ENCODE results near the gene PTH2R.
"Not testable (repeated sequence)": the region's sequence is repeated elsewhere in the genome, so short reads cannot be mapped to it uniquely, and the experiment has no call there.

The PTH2R gene

GRCh38 chr2:208389940-208390339 is 16.7 kb upstream of the PTH2R start:
- no peak for DNase-seq (ENCODE audit: low read depth in 2 of 2)

- no peak for DNase-seq (ENCODE audit: low read depth in 2 of 2)
Measured at GRCh38 chr2:208392300-208392699, 14.3 kb upstream of the PTH2R start.

- DNase-seq (ENCODE audit: low read depth in 2 of 2): not testable (repeated sequence)
Measured at GRCh38 chr2:208396796-208397195, 9.8 kb upstream of the PTH2R start.

- DNase-seq (ENCODE audit: low read depth in 2 of 2): no peak
Measured at GRCh38 chr2:208399201-208399600, 7.4 kb upstream of the PTH2R start.

GRCh38 chr2:208407667-208408066 is 1.1 kb downstream of the PTH2R start:
- no peak for DNase-seq (ENCODE audit: low read depth in 2 of 2)

- no peak for DNase-seq (ENCODE audit: low read depth in 2 of 2)
Measured at GRCh38 chr2:208413931-208414330, 7.3 kb downstream of the PTH2R start.

- no peak for DNase-seq (ENCODE audit: low read depth in 2 of 2)
Measured at GRCh38 chr2:208415255-208415654, 8.7 kb downstream of the PTH2R start.

GRCh38 chr2:208415897-208416296 is 9.3 kb downstream of the PTH2R start:
- DNase-seq (ENCODE audit: low read depth in 2 of 2): no peak

GRCh38 chr2:208426412-208427045 is 19.9 kb downstream of the PTH2R start:
- no peak for DNase-seq (ENCODE audit: low read depth in 2 of 2)

GRCh38 chr2:208437755-208438154 is 31.2 kb downstream of the PTH2R start:
- no peak for DNase-seq (ENCODE audit: low read depth in 2 of 2)

- no peak for DNase-seq (ENCODE audit: low read depth in 2 of 2)
Measured at GRCh38 chr2:208440716-208441115, 34.1 kb downstream of the PTH2R start.

- DNase-seq (ENCODE audit: low read depth in 2 of 2): no peak
Measured at GRCh38 chr2:208441951-208442350, 35.4 kb downstream of the PTH2R start.

GRCh38 chr2:208447447-208447846 is 40.9 kb downstream of the PTH2R start:
- DNase-seq (ENCODE audit: low read depth in 2 of 2): not testable (repeated sequence)

- no peak for DNase-seq (ENCODE audit: low read depth in 2 of 2)
Measured at GRCh38 chr2:208451061-208451460, 44.5 kb downstream of the PTH2R start.

GRCh38 chr2:208454861-208455260 is 48.3 kb downstream of the PTH2R start:
- no peak for DNase-seq (ENCODE audit: low read depth in 2 of 2)

- no peak for DNase-seq (ENCODE audit: low read depth in 2 of 2)
Measured at GRCh38 chr2:208463721-208464120, 57.1 kb downstream of the PTH2R start.

GRCh38 chr2:208464205-208464604 is 57.6 kb downstream of the PTH2R start:
- no peak for DNase-seq (ENCODE audit: low read depth in 2 of 2)

GRCh38 chr2:208466151-208466919 is 59.7 kb downstream of the PTH2R start:
- no peak for DNase-seq (ENCODE audit: low read depth in 2 of 2)

- no peak for DNase-seq (ENCODE audit: low read depth in 2 of 2)
Measured at GRCh38 chr2:208466920-208467298, 60.3 kb downstream of the PTH2R start.

- no peak for DNase-seq (ENCODE audit: low read depth in 2 of 2)
Measured at GRCh38 chr2:208467564-208467963, 61.0 kb downstream of the PTH2R start.

GRCh38 chr2:208477741-208478140 is 71.1 kb downstream of the PTH2R start:
- no peak for DNase-seq (ENCODE audit: low read depth in 2 of 2)

- DNase-seq (ENCODE audit: low read depth in 2 of 2): no peak
Measured at GRCh38 chr2:208479342-208479741, 72.8 kb downstream of the PTH2R start.

- not testable (repeated sequence) for DNase-seq (ENCODE audit: low read depth in 2 of 2)
Measured at GRCh38 chr2:208481945-208482344, 75.4 kb downstream of the PTH2R start.
